ENCODE measurements around the gene ANO1. TPM values are rescaled to one million over a fixed set of nuclear protein-coding genes. Genes with fewer than 3 reads are reported as not detected.

Gene ANO1
- total and polyA plus RNA-seq, 2 of the 8 experiments (the other 6 are each of a cell fraction or from before 2014, with no cell fraction given), result 4.7 to 5.0 TPM

- TF ChIP-seq MAX (IDR thresholded peaks at IDR 0.05) (no peak), TBP (IDR thresholded peaks at IDR 0.05; ENCODE audit: low read depth, low read length) (no peak), TAF7 (optimal IDR thresholded peaks at IDR 0.05; ENCODE audit: borderline replicate concordance, low read depth, low read length) (no peak), SP2 (IDR thresholded peaks at IDR 0.05; ENCODE audit: low read length) (no peak), POLR2AphosphoS5 (IDR thresholded peaks at IDR 0.05; ENCODE audit: low read depth, low read length) (no peak), SIRT6 (IDR thresholded peaks at IDR 0.05; ENCODE audit: low read length) (no peak)
Measured at GRCh38 chr11:70169632-70170031, 91.5 kb downstream of the ANO1 start (continued).
